HEK293 (cell line): ENCODE data around the gene TGFB1.

Experiments used
- EGR2 ChIP-seq: fragments of 450-650 bp; formaldehyde crosslinking; IDR thresholded peaks from 2 replicates; pipeline ENCODE4 v1.5.1; 2016; ENCODE audit warnings: low read depth, missing biosample characterization, missing genetic modification characterization
- HOXC10 ChIP-seq: sonication (generic); formaldehyde crosslinking; IDR thresholded peaks from 2 replicates; pipeline ENCODE4 v1.8.1; 2023; ENCODE audit warnings: mild to moderate bottlenecking, missing genetic modification reagents
- KLF1 ChIP-seq: fragments of 450-650 bp; formaldehyde crosslinking; IDR thresholded peaks from 2 replicates; pipeline ENCODE4 v1.5.1; 2016; ENCODE audit warnings: missing biosample characterization, missing genetic modification characterization
- KLF17 ChIP-seq: fragments of 450-650 bp; formaldehyde crosslinking; IDR thresholded peaks from 2 replicates; pipeline ENCODE4 v1.5.1; 2016; ENCODE audit warnings: missing biosample characterization, missing genetic modification characterization
- SCRT1 ChIP-seq: fragments of 450-650 bp; formaldehyde crosslinking; IDR thresholded peaks from 2 replicates; pipeline ENCODE4 v1.5.1; 2016; ENCODE audit warnings: missing biosample characterization, missing genetic modification characterization, borderline replicate concordance
- YY1 ChIP-seq: fragments of 450-650 bp; formaldehyde crosslinking; IDR thresholded peaks from 2 replicates; pipeline ENCODE4 v1.5.1; 2018; ENCODE audit warnings: missing biosample characterization, missing genetic modification characterization
- ZBTB11 ChIP-seq: fragments of 450-650 bp; formaldehyde crosslinking; conservative IDR thresholded peaks from 2 replicates; pipeline ENCODE4 v1.5.1; 2016; ENCODE audit warnings: low read depth, missing biosample characterization, missing genetic modification characterization
- ZBTB26 ChIP-seq: fragments of 450-650 bp; formaldehyde crosslinking; optimal IDR thresholded peaks from 2 replicates; pipeline ENCODE3; 2016; ENCODE audit warnings: missing biosample characterization, mild to moderate bottlenecking, missing genetic modification characterization
- ZBTB49 ChIP-seq: fragments of 450-650 bp; formaldehyde crosslinking; IDR thresholded peaks from 2 replicates; pipeline ENCODE4 v1.5.1; 2016; ENCODE audit warnings: missing biosample characterization, missing genetic modification characterization, low read depth
- ZEB2 ChIP-seq: fragments of 450-650 bp; formaldehyde crosslinking; IDR thresholded peaks from 2 replicates; pipeline ENCODE4 v1.5.1; 2016; ENCODE audit warnings: missing biosample characterization, missing genetic modification characterization
- ZFP3 ChIP-seq: fragments of 450-650 bp; formaldehyde crosslinking; IDR thresholded peaks from 2 replicates; pipeline ENCODE4 v1.5.1; 2016; ENCODE audit warnings: low read depth, missing biosample characterization, missing genetic modification characterization
- ZNF157 ChIP-seq: fragments of 450-650 bp; formaldehyde crosslinking; IDR thresholded peaks from 2 replicates; pipeline ENCODE4 v1.5.1; 2016; ENCODE audit warnings: missing biosample characterization, missing genetic modification characterization
- ZNF174 ChIP-seq: fragments of 450-650 bp; formaldehyde crosslinking; IDR thresholded peaks from 2 replicates; pipeline ENCODE4 v1.5.0; 2017; ENCODE audit warnings: missing biosample characterization, mild to moderate bottlenecking, missing genetic modification characterization
- ZNF19 ChIP-seq: fragments of 450-650 bp; formaldehyde crosslinking; IDR thresholded peaks from 2 replicates; pipeline ENCODE4; 2016; ENCODE audit warnings: missing biosample characterization, missing genetic modification characterization, low read depth
- ZNF211 ChIP-seq: fragments of 450-650 bp; formaldehyde crosslinking; IDR thresholded peaks from 2 replicates; pipeline ENCODE4 v1.5.1; 2016; ENCODE audit warnings: low read depth, missing biosample characterization, missing genetic modification characterization
- ZNF221 ChIP-seq: fragments of 450-650 bp; formaldehyde crosslinking; IDR thresholded peaks from 2 replicates; pipeline ENCODE4 v1.5.1; 2017; ENCODE audit warnings: missing biosample characterization, missing genetic modification characterization, borderline replicate concordance
- ZNF223 ChIP-seq: fragments of 450-650 bp; formaldehyde crosslinking; IDR thresholded peaks from 2 replicates; pipeline ENCODE4 v1.5.1; 2016; ENCODE audit warnings: missing biosample characterization, missing genetic modification characterization
- ZNF280C ChIP-seq: fragments of 450-650 bp; formaldehyde crosslinking; IDR thresholded peaks from 2 replicates; pipeline ENCODE4 v1.5.1; 2016; ENCODE audit warnings: missing biosample characterization, missing genetic modification characterization
- ZNF324 ChIP-seq: fragments of 450-650 bp; formaldehyde crosslinking; IDR thresholded peaks from 2 replicates; pipeline ENCODE4 v1.5.1; 2016; ENCODE audit warnings: missing biosample characterization, missing genetic modification characterization
- ZNF362 ChIP-seq: fragments of 450-650 bp; formaldehyde crosslinking; IDR thresholded peaks from 2 replicates; pipeline ENCODE4 v1.5.1; 2016; ENCODE audit warnings: missing biosample characterization, missing genetic modification characterization
- ZNF530 ChIP-seq: fragments of 450-650 bp; formaldehyde crosslinking; IDR thresholded peaks from 2 replicates; pipeline ENCODE4 v1.5.1; 2016; ENCODE audit warnings: low read depth, missing biosample characterization, missing genetic modification characterization
- ZNF548 ChIP-seq: fragments of 450-650 bp; formaldehyde crosslinking; IDR thresholded peaks from 2 replicates; pipeline ENCODE4 v1.5.1; 2016; ENCODE audit warnings: missing biosample characterization, missing genetic modification characterization
- ZNF610 ChIP-seq: fragments of 450-650 bp; formaldehyde crosslinking; IDR thresholded peaks from 2 replicates; pipeline ENCODE4 v1.5.1; 2016; ENCODE audit warnings: missing biosample characterization, missing genetic modification characterization, borderline replicate concordance
- ZNF664 ChIP-seq: fragments of 450-650 bp; formaldehyde crosslinking; IDR thresholded peaks from 2 replicates; pipeline ENCODE4 v1.5.1; 2016; ENCODE audit warnings: missing biosample characterization, missing genetic modification characterization
- ZNF670 ChIP-seq: fragments of 450-650 bp; formaldehyde crosslinking; IDR thresholded peaks from 2 replicates; pipeline ENCODE4 v1.5.1; 2016; ENCODE audit warnings: missing biosample characterization, missing genetic modification characterization, low read depth
- ZNF776 ChIP-seq: fragments of 450-650 bp; formaldehyde crosslinking; IDR thresholded peaks from 2 replicates; pipeline ENCODE4 v1.5.0; 2017; ENCODE audit warnings: missing biosample characterization, missing genetic modification characterization, borderline replicate concordance
- ZNF830 ChIP-seq: fragments of 450-650 bp; IDR thresholded peaks from 2 replicates; pipeline ENCODE4 v1.5.0; 2018; ENCODE audit warnings: missing biosample characterization, missing genetic modification characterization, low read depth, mild to moderate bottlenecking, moderate library complexity
- ZXDB ChIP-seq: fragments of 450-650 bp; formaldehyde crosslinking; IDR thresholded peaks from 2 replicates; pipeline ENCODE4 v1.5.1; 2016; ENCODE audit warnings: missing biosample characterization, missing genetic modification characterization

TGFB1 gene

GRCh38 chr19:41310033-41310831 is 43.5 kb downstream of the TGFB1 start, which contains the start of gene CCDC97 (continued):
- TF ChIP-seq ZBTB11 (peak; percentile 100), KLF1 (tag by site-specific recombination) (peak; percentile 95), ZNF362 (peak; percentile 83), ZNF610 (tag by site-specific recombination) (peak; percentile 93), ZNF157 (peak; percentile 40; the same call in 1 of the 2 replicates), ZNF223 (tag by site-specific recombination) (no peak), ZNF280C (tag by site-specific recombination) (no peak), ZNF830 (tag by site-specific recombination) (no peak), ZNF670 (tag by site-specific recombination) (no peak; the same call in 1 of the 2 replicates), ZNF174 (tag by site-specific recombination) (no peak), EGR2 (tag by site-specific recombination) (peak; percentile 94), ZNF221 (0 out of 2 replicates have a peak, but pooled peaks have one; percentile 46), ZNF548 (tag by site-specific recombination) (0 out of 2 replicates have a peak, but pooled peaks have one; percentile 9), HOXC10 (CRISPR knock-in tag) (no peak), ZNF19 (no peak), ZXDB (peak; percentile 99), ZEB2 (peak; percentile 96), YY1 (tag by site-specific recombination) (peak; percentile 85), ZNF211 (tag by site-specific recombination) (no peak), ZFP3 (peak; percentile 60; the same call in 1 of the 2 replicates), ZNF664 (tag by site-specific recombination) (peak; percentile 84), ZNF324 (tag by site-specific recombination) (peak; percentile 98), ZNF776 (tag by site-specific recombination) (no peak), KLF17 (tag by site-specific recombination) (peak; percentile 98), SCRT1 (tag by site-specific recombination) (peak; percentile 44; the same call in 1 of the 2 replicates), ZNF530 (tag by site-specific recombination) (no peak), ZBTB49 (peak; percentile 60; the same call in 1 of the 2 replicates), ZBTB26 (tag by site-specific recombination) (peak; percentile 86)
